A549 (cell line): ENCODE results near the gene INO80D.

Experiments used
- CHD2 ChIP-seq: fragments of 150-350 bp; IDR thresholded peaks from 2 replicates; pipeline ENCODE4 v1.6.1; 2014; ENCODE audit warnings: low read length; ENCODE audit not compliant: partially characterized antibody
- CHD4 ChIP-seq: fragments of 200-600 bp; sonication (generic); IDR thresholded peaks from 2 replicates; pipeline ENCODE4 v1.6.1; 2016; ENCODE audit warnings: antibody characterized with exemption, mild to moderate bottlenecking, borderline replicate concordance
- EP300 ChIP-seq, 2 experiments: fragments of >200 bp; sonication (Bioruptor Twin); formaldehyde crosslinking; IDR thresholded peaks; 2 replicates in 1 of 2; 3 replicates in 1 of 2; pipeline ENCODE4 v1.6.1; 2016 to 2017
- ESRRA ChIP-seq: fragments of 150-350 bp; IDR thresholded peaks from 2 replicates; pipeline ENCODE4 v1.6.1; 2014; ENCODE audit warnings: mild to moderate bottlenecking, low read length, borderline replicate concordance
- MAX ChIP-seq: IDR thresholded peaks from 2 replicates; pipeline ENCODE4 v1.6.1; 2012
- MAZ ChIP-seq: fragments of 150-350 bp; IDR thresholded peaks from 2 replicates; pipeline ENCODE4 v1.6.1; 2014; ENCODE audit warnings: antibody characterized with exemption, low read depth, low read length, borderline replicate concordance
- MYC ChIP-seq: IDR thresholded peaks from 2 replicates; pipeline ENCODE4 v1.6.1; 2012; ENCODE audit warnings: mild to moderate bottlenecking, inconsistent platforms, low read length, improper control_type of control experiment, borderline replicate concordance
- POLR2A ChIP-seq: IDR thresholded peaks from 2 replicates; pipeline ENCODE4 v1.6.1; 2012; ENCODE audit warnings: mild to moderate bottlenecking, low read length
- USF2 ChIP-seq: fragments of 450-650 bp; IDR thresholded peaks from 2 replicates; pipeline ENCODE4 v1.6.1; 2014; ENCODE audit warnings: antibody characterized with exemption
- TF ChIP-seq, protein P1 (sequence below): fragments of >200 bp; sonication (Bioruptor Twin); formaldehyde crosslinking; IDR thresholded peaks from 3 replicates; pipeline ENCODE4 v1.5.1; 2016

- no peak for TF ChIP-seq USF2
- TF ChIP-seq, protein P1, sequence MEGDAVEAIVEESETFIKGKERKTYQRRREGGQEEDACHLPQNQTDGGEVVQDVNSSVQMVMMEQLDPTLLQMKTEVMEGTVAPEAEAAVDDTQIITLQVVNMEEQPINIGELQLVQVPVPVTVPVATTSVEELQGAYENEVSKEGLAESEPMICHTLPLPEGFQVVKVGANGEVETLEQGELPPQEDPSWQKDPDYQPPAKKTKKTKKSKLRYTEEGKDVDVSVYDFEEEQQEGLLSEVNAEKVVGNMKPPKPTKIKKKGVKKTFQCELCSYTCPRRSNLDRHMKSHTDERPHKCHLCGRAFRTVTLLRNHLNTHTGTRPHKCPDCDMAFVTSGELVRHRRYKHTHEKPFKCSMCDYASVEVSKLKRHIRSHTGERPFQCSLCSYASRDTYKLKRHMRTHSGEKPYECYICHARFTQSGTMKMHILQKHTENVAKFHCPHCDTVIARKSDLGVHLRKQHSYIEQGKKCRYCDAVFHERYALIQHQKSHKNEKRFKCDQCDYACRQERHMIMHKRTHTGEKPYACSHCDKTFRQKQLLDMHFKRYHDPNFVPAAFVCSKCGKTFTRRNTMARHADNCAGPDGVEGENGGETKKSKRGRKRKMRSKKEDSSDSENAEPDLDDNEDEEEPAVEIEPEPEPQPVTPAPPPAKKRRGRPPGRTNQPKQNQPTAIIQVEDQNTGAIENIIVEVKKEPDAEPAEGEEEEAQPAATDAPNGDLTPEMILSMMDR = no peak
- no peak for TF ChIP-seq POLR2A
- TF ChIP-seq ESRRA = no peak
- TF ChIP-seq MAX = no peak
- no peak for TF ChIP-seq EP300 (IDR thresholded peaks at IDR 0.05)
- TF ChIP-seq CHD4 = no peak
- no peak for TF ChIP-seq MYC
- no peak for TF ChIP-seq MAZ
- TF ChIP-seq CHD2 = no peak
Measured at GRCh38 chr2:205965707-205966106, 120.3 kb downstream of the INO80D start.
